ENCODE results near the gene UCMA. TPM values are rescaled to one million over a fixed set of nuclear protein-coding genes. Genes with fewer than 3 reads are reported as not detected.

The UCMA gene
- total and polyA plus RNA-seq, 10 of the 15 experiments (the other 5 are each of a cell fraction or from before 2014, with no cell fraction given) = 0.15 TPM; not detected in 9

DNA sequence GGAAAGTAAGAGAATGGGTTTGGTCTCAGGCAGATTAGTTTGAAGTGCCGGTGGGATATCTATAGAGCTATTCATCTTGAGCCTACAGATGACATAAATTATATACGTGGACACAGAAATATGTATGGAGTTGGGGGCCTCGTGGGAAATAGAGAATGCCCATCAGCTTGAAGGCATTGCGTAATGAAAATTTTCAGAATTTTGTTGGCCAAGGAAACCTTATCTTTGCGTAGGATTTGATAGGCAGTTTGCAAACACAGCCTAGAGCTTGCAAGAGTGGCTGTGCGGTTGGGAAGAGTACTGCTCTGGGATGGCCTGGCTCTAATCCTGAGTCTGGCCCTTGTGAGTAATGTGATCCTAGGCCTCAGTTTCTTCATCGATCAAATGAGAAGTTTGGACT is 40.5 kb downstream of the UCMA start (continued):
- TF ChIP-seq, protein P1, sequence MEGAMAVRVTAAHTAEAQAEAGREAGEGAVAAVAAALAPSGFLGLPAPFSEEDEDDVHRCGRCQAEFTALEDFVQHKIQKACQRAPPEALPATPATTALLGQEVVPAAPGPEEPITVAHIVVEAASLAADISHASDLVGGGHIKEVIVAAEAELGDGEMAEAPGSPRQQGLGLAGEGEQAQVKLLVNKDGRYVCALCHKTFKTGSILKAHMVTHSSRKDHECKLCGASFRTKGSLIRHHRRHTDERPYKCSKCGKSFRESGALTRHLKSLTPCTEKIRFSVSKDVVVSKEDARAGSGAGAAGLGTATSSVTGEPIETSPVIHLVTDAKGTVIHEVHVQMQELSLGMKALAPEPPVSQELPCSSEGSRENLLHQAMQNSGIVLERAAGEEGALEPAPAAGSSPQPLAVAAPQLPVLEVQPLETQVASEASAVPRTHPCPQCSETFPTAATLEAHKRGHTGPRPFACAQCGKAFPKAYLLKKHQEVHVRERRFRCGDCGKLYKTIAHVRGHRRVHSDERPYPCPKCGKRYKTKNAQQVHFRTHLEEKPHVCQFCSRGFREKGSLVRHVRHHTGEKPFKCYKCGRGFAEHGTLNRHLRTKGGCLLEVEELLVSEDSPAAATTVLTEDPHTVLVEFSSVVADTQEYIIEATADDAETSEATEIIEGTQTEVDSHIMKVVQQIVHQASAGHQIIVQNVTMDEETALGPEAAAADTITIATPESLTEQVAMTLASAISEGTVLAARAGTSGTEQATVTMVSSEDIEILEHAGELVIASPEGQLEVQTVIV (IDR thresholded peaks at IDR 0.05; ENCODE audit: borderline replicate concordance, partially characterized antibody) = no peak
- TF ChIP-seq SRF (IDR thresholded peaks at IDR 0.05; ENCODE audit: low read depth in 2 of 2, low read length in 2 of 2) (no peak), PKNOX1 (IDR thresholded peaks at IDR 0.05) (no peak), RB1 (IDR thresholded peaks at IDR 0.05; ENCODE audit: borderline replicate concordance) (no peak), CHD4 (IDR thresholded peaks at IDR 0.05) (no peak), MAX (IDR thresholded peaks at IDR 0.05; ENCODE audit: low read depth, low read length) (no peak), HCFC1 (IDR thresholded peaks at IDR 0.05; ENCODE audit: low read length) (no peak), POLR2AphosphoS2 (IDR thresholded peaks at IDR 0.05; ENCODE audit: low read depth, low read length) (no peak)
- TF ChIP-seq, protein P2, sequence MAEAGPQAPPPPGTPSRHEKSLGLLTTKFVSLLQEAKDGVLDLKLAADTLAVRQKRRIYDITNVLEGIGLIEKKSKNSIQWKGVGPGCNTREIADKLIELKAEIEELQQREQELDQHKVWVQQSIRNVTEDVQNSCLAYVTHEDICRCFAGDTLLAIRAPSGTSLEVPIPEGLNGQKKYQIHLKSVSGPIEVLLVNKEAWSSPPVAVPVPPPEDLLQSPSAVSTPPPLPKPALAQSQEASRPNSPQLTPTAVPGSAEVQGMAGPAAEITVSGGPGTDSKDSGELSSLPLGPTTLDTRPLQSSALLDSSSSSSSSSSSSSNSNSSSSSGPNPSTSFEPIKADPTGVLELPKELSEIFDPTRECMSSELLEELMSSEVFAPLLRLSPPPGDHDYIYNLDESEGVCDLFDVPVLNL (IDR thresholded peaks at IDR 0.05; ENCODE audit: low read depth, low read length) = no peak
- TF ChIP-seq, protein P3, sequence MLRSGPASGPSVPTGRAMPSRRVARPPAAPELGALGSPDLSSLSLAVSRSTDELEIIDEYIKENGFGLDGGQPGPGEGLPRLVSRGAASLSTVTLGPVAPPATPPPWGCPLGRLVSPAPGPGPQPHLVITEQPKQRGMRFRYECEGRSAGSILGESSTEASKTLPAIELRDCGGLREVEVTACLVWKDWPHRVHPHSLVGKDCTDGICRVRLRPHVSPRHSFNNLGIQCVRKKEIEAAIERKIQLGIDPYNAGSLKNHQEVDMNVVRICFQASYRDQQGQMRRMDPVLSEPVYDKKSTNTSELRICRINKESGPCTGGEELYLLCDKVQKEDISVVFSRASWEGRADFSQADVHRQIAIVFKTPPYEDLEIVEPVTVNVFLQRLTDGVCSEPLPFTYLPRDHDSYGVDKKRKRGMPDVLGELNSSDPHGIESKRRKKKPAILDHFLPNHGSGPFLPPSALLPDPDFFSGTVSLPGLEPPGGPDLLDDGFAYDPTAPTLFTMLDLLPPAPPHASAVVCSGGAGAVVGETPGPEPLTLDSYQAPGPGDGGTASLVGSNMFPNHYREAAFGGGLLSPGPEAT (IDR thresholded peaks at IDR 0.05; ENCODE audit: low read depth) = no peak
